HepG2 (cell line): ENCODE data around the gene DMAC2L. TPM values are rescaled to one million over a fixed set of nuclear protein-coding genes. Genes with fewer than 3 reads are reported as not detected.

Experiments used
- ARNTL ChIP-seq: sonication (generic); formaldehyde crosslinking; IDR thresholded peaks from 2 replicates; pipeline ENCODE4 v1.4.0; 2020; ENCODE audit warnings: mild to moderate bottlenecking, missing genetic modification reagents
- ASH2L ChIP-seq: fragments of 300-600, 200-600 bp; sonication (generic); IDR thresholded peaks from 2 replicates; pipeline ENCODE4 v1.7.0; 2017; ENCODE audit warnings: low read depth, mild to moderate bottlenecking, moderate library complexity, mixed read lengths, low read length; ENCODE audit not compliant: insufficient read length
- HOXD1 ChIP-seq: sonication (generic); formaldehyde crosslinking; IDR thresholded peaks from 2 replicates; pipeline ENCODE4 v1.5.0; 2020; ENCODE audit warnings: missing genetic modification reagents
- NFYB ChIP-seq: sonication (generic); formaldehyde crosslinking; IDR thresholded peaks from 2 replicates; pipeline ENCODE4 v1.4.0; 2020; ENCODE audit warnings: missing genetic modification reagents
- PHF21A ChIP-seq: sonication (generic); formaldehyde crosslinking; IDR thresholded peaks from 2 replicates; pipeline ENCODE4 v1.5.0; 2020; ENCODE audit warnings: mild to moderate bottlenecking, missing genetic modification reagents
- PHF8 ChIP-seq: sonication (generic); formaldehyde crosslinking; IDR thresholded peaks from 2 replicates; pipeline ENCODE4 v1.5.0; 2020; ENCODE audit warnings: missing genetic modification reagents
- POLR2AphosphoS2 ChIP-seq: IDR thresholded peaks from 2 replicates; pipeline ENCODE4 v1.6.1; 2011; ENCODE audit warnings: low read depth, low read length, improper control_type of control experiment
- SKI ChIP-seq: fragments of 450-650 bp; IDR thresholded peaks from one replicate; pipeline ENCODE4 v1.6.1; 2018; ENCODE audit warnings: mild to moderate bottlenecking; ENCODE audit not compliant: partially characterized antibody
- SMC3 ChIP-seq: IDR thresholded peaks from 2 replicates; pipeline ENCODE4 v1.6.1; 2011; ENCODE audit warnings: low read length, improper control_type of control experiment
- SRSF4 ChIP-seq: fragments of 200-400 bp; formaldehyde crosslinking; IDR thresholded peaks from one replicate; pipeline ENCODE4 v1.6.1; 2018; ENCODE audit warnings: mild to moderate bottlenecking, low read depth, low read length, moderate library complexity; ENCODE audit not compliant: poor library complexity, severe bottlenecking
- SSRP1 ChIP-seq: IDR thresholded peaks from 2 replicates; pipeline ENCODE4 v1.6.1; 2016; ENCODE audit warnings: control low read depth
- TSC22D2 ChIP-seq: sonication (generic); formaldehyde crosslinking; IDR thresholded peaks from 2 replicates; pipeline ENCODE4 v1.5.1; 2020; ENCODE audit warnings: missing genetic modification reagents, mild to moderate bottlenecking, borderline replicate concordance
- ZNF329 ChIP-seq: sonication (generic); formaldehyde crosslinking; IDR thresholded peaks from 2 replicates; pipeline ENCODE4 v1.9.0; 2021; ENCODE audit warnings: low read depth, mild to moderate bottlenecking, missing genetic modification reagents
- ZNF331 ChIP-seq: sonication (generic); formaldehyde crosslinking; IDR thresholded peaks from 2 replicates; pipeline ENCODE4 v1.4.0; 2020; ENCODE audit warnings: missing genetic modification reagents
- ZNF501 ChIP-seq: sonication (generic); formaldehyde crosslinking; IDR thresholded peaks from 2 replicates; pipeline ENCODE4 v1.5.1; 2020; ENCODE audit warnings: mild to moderate bottlenecking, moderate library complexity, missing genetic modification reagents
- ZNF564 ChIP-seq: sonication (generic); formaldehyde crosslinking; IDR thresholded peaks from 2 replicates; pipeline ENCODE4 v1.8.1; 2023; ENCODE audit warnings: mild to moderate bottlenecking, missing genetic modification reagents
- ZNF780A ChIP-seq: sonication (generic); formaldehyde crosslinking; IDR thresholded peaks from 2 replicates; pipeline ENCODE4 v1.8.0; 2022; ENCODE audit warnings: mild to moderate bottlenecking, missing genetic modification reagents, moderate library complexity
- ZNF792 ChIP-seq: IDR thresholded peaks from 2 replicates; pipeline ENCODE4 v1.6.1; 2016
- polyA plus RNA-seq, 8 experiments: library from polyadenylated mRNA; depleted of rRNA in 3 of 8; stranded (reverse) in 7 of 8; unstranded in 1 of 8; fragments of >200 nt; fragmentation: Illumina TruSeq in 4 of 8; extraction: Trizol in 4 of 8; gene quantifications; 2 replicates each; pipeline versions ENCODE4 v1.2.1 to v1.2.3, GENCODE V29; 2011 to 2016; ENCODE audit warnings: low read depth in 4 of 8, missing spikeins in 1 of 8, mixed read lengths in 1 of 8; ENCODE audit not compliant: insufficient read depth in 1 of 8
- total RNA-seq, 5 experiments: library from RNA; depleted of rRNA; stranded (reverse); fragments of >200 nt; fragmentation: Illumina TruSeq; extraction: Trizol; gene quantifications; 2 replicates each; pipeline ENCODE4 v1.2.3, GENCODE V29; 2016; ENCODE audit warnings: low read depth in 1 of 5
- TF ChIP-seq, protein P1 (sequence below): sonication (generic); formaldehyde crosslinking; IDR thresholded peaks from 2 replicates; pipeline ENCODE4 v1.5.0; 2020; ENCODE audit warnings: mild to moderate bottlenecking, missing genetic modification reagents, moderate library complexity
- TF ChIP-seq, protein P2 (sequence below): fragments of 450-650 bp; IDR thresholded peaks from 2 replicates; pipeline ENCODE4 v1.6.1; 2016
- TF ChIP-seq, protein P3 (sequence below): sonication (generic); formaldehyde crosslinking; IDR thresholded peaks from 2 replicates; pipeline ENCODE4 v1.4.0; 2020; ENCODE audit warnings: missing genetic modification reagents
- TF ChIP-seq, protein P4 (sequence below): IDR thresholded peaks from 2 replicates; pipeline ENCODE4 v1.6.1; 2016; ENCODE audit warnings: missing genetic modification reagents, missing compliant biosample characterization
- TF ChIP-seq, protein P5 (sequence below): sonication (generic); formaldehyde crosslinking; IDR thresholded peaks from 2 replicates; pipeline ENCODE4 v1.8.0; 2022; ENCODE audit warnings: mild to moderate bottlenecking, missing genetic modification reagents
- TF ChIP-seq, protein P6 (sequence below): sonication (generic); formaldehyde crosslinking; conservative IDR thresholded peaks from 2 replicates; pipeline ENCODE4 v1.8.1; 2023; ENCODE audit warnings: missing genetic modification reagents

DMAC2L gene
- total and polyA plus RNA-seq, 2 of the 13 experiments (the other 11 are each of a cell fraction or from before 2014, with no cell fraction given): 19.4 to 23.2 TPM

DNA sequence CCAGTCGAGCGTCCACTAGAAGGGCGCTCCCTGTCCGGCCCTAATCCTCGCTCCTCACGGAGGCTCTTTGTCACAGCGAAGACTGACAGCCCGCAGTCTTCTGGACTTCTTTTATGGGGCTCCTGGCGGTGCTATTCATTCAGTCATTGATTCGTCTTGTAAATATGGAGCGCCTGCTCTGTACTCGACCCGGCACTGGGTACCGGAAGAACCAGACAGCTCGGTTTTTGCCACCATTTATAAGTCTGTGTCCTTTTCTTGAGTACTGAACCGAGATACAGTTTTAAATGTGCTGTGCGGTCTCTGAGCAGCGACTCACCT, 570 bp downstream of the DMAC2L start (continued):
- 0 out of 2 replicates have a peak, but pooled peaks have one; percentile 6 for TF ChIP-seq ZNF331 (CRISPR knock-in tag)
- TF ChIP-seq, protein P1, sequence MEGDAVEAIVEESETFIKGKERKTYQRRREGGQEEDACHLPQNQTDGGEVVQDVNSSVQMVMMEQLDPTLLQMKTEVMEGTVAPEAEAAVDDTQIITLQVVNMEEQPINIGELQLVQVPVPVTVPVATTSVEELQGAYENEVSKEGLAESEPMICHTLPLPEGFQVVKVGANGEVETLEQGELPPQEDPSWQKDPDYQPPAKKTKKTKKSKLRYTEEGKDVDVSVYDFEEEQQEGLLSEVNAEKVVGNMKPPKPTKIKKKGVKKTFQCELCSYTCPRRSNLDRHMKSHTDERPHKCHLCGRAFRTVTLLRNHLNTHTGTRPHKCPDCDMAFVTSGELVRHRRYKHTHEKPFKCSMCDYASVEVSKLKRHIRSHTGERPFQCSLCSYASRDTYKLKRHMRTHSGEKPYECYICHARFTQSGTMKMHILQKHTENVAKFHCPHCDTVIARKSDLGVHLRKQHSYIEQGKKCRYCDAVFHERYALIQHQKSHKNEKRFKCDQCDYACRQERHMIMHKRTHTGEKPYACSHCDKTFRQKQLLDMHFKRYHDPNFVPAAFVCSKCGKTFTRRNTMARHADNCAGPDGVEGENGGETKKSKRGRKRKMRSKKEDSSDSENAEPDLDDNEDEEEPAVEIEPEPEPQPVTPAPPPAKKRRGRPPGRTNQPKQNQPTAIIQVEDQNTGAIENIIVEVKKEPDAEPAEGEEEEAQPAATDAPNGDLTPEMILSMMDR: no peak
- no peak for TF ChIP-seq ZNF329
- TF ChIP-seq ZNF780A (CRISPR knock-in tag): no peak
- TF ChIP-seq PHF8 (CRISPR knock-in tag): no peak
- no peak for TF ChIP-seq POLR2AphosphoS2
- no peak for TF ChIP-seq ZNF792 (CRISPR knock-in tag)
- TF ChIP-seq, protein P2, sequence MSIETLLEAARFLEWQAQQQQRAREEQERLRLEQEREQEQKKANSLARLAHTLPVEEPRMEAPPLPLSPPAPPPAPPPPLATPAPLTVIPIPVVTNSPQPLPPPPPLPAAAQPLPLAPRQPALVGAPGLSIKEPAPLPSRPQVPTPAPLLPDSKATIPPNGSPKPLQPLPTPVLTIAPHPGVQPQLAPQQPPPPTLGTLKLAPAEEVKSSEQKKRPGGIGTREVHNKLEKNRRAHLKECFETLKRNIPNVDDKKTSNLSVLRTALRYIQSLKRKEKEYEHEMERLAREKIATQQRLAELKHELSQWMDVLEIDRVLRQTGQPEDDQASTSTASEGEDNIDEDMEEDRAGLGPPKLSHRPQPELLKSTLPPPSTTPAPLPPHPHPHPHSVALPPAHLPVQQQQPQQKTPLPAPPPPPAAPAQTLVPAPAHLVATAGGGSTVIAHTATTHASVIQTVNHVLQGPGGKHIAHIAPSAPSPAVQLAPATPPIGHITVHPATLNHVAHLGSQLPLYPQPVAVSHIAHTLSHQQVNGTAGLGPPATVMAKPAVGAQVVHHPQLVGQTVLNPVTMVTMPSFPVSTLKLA: no peak
- TF ChIP-seq, protein P3, sequence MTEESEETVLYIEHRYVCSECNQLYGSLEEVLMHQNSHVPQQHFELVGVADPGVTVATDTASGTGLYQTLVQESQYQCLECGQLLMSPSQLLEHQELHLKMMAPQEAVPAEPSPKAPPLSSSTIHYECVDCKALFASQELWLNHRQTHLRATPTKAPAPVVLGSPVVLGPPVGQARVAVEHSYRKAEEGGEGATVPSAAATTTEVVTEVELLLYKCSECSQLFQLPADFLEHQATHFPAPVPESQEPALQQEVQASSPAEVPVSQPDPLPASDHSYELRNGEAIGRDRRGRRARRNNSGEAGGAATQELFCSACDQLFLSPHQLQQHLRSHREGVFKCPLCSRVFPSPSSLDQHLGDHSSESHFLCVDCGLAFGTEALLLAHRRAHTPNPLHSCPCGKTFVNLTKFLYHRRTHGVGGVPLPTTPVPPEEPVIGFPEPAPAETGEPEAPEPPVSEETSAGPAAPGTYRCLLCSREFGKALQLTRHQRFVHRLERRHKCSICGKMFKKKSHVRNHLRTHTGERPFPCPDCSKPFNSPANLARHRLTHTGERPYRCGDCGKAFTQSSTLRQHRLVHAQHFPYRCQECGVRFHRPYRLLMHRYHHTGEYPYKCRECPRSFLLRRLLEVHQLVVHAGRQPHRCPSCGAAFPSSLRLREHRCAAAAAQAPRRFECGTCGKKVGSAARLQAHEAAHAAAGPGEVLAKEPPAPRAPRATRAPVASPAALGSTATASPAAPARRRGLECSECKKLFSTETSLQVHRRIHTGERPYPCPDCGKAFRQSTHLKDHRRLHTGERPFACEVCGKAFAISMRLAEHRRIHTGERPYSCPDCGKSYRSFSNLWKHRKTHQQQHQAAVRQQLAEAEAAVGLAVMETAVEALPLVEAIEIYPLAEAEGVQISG (CRISPR knock-in tag): no peak
- no peak for TF ChIP-seq SMC3
- peak; percentile 3 for TF ChIP-seq ASH2L
- TF ChIP-seq ARNTL (CRISPR knock-in tag): no peak
- TF ChIP-seq SSRP1: no peak
- peak; percentile 68; the same call in 1 of the 2 replicates for TF ChIP-seq ZNF501 (CRISPR knock-in tag)
- no peak for TF ChIP-seq NFYB
- TF ChIP-seq TSC22D2 (CRISPR knock-in tag): no peak
- TF ChIP-seq PHF21A (CRISPR knock-in tag): no peak
- TF ChIP-seq, protein P4, sequence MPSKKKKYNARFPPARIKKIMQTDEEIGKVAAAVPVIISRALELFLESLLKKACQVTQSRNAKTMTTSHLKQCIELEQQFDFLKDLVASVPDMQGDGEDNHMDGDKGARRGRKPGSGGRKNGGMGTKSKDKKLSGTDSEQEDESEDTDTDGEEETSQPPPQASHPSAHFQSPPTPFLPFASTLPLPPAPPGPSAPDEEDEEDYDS (CRISPR knock-in tag): no peak
- TF ChIP-seq, protein P5, sequence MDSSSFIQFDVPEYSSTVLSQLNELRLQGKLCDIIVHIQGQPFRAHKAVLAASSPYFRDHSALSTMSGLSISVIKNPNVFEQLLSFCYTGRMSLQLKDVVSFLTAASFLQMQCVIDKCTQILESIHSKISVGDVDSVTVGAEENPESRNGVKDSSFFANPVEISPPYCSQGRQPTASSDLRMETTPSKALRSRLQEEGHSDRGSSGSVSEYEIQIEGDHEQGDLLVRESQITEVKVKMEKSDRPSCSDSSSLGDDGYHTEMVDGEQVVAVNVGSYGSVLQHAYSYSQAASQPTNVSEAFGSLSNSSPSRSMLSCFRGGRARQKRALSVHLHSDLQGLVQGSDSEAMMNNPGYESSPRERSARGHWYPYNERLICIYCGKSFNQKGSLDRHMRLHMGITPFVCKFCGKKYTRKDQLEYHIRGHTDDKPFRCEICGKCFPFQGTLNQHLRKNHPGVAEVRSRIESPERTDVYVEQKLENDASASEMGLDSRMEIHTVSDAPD (CRISPR knock-in tag): no peak
- no peak for TF ChIP-seq ZNF564 (CRISPR knock-in tag)
- TF ChIP-seq SKI: no peak
- TF ChIP-seq, protein P6, sequence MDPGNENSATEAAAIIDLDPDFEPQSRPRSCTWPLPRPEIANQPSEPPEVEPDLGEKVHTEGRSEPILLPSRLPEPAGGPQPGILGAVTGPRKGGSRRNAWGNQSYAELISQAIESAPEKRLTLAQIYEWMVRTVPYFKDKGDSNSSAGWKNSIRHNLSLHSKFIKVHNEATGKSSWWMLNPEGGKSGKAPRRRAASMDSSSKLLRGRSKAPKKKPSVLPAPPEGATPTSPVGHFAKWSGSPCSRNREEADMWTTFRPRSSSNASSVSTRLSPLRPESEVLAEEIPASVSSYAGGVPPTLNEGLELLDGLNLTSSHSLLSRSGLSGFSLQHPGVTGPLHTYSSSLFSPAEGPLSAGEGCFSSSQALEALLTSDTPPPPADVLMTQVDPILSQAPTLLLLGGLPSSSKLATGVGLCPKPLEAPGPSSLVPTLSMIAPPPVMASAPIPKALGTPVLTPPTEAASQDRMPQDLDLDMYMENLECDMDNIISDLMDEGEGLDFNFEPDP (CRISPR knock-in tag): no peak
- TF ChIP-seq HOXD1 (CRISPR knock-in tag): 0 out of 2 replicates have a peak, but pooled peaks have one; percentile 41
- TF ChIP-seq SRSF4: no peak
